Measurements from ENCODE around the gene CDCA8. TPM values are rescaled to one million over a fixed set of nuclear protein-coding genes. Genes with fewer than 3 reads are reported as not detected.

CDCA8 gene
- total RNA-seq, 1 donor from 2014 or later, result 3.1 TPM

- Histone ChIP-seq H3K36me3 (ENCODE audit: control insufficient read depth, insufficient read depth, low read length) (peaks cover 2% of the 10 kb centered on the region), H3K4me3 (ENCODE audit: low read depth, low read length) (no peak overlapping the region), H3K27me3 (ENCODE audit: control insufficient read depth, insufficient read depth, low read length) (no peaks in the 10 kb centered on the region)
- TF ChIP-seq CTCF (IDR thresholded peaks at IDR 0.05; ENCODE audit: insufficient read depth, low read length, poor library complexity, severe bottlenecking), result no peak
- no peak for DNase-seq (ENCODE audit: low read depth)
Observed at GRCh38 chr1:37697737-37698136, 5.4 kb downstream of the CDCA8 start.

- H3K36me3 ChIP-seq (ENCODE audit: control insufficient read depth, insufficient read depth, low read length), result peaks cover 2% of the 10 kb centered on the region
- no peaks in the 10 kb centered on the region for H3K27me3 ChIP-seq (ENCODE audit: control insufficient read depth, insufficient read depth, low read length)
- no peak overlapping the region for H3K4me3 ChIP-seq (ENCODE audit: low read depth, low read length)
- DNase-seq (ENCODE audit: low read depth), result no peak
- TF ChIP-seq CTCF (IDR thresholded peaks at IDR 0.05; ENCODE audit: insufficient read depth, low read length, poor library complexity, severe bottlenecking), result no peak
Observed at GRCh38 chr1:37699147-37699546, 6.8 kb downstream of the CDCA8 start.

- Histone ChIP-seq H3K4me3 (ENCODE audit: low read depth, low read length) (no peak overlapping the region), H3K27me3 (ENCODE audit: control insufficient read depth, insufficient read depth, low read length) (no peaks in the 10 kb centered on the region), H3K36me3 (ENCODE audit: control insufficient read depth, insufficient read depth, low read length) (peaks cover 1% of the 10 kb centered on the region)
- no peak for TF ChIP-seq CTCF (IDR thresholded peaks at IDR 0.05; ENCODE audit: insufficient read depth, low read length, poor library complexity, severe bottlenecking)
- DNase-seq (ENCODE audit: low read depth), result no peak
Observed at GRCh38 chr1:37701051-37701450, 8.7 kb downstream of the CDCA8 start.

- Histone ChIP-seq H3K36me3 (ENCODE audit: control insufficient read depth, insufficient read depth, low read length) (peaks cover 2% of the 10 kb centered on the region), H3K4me3 (ENCODE audit: low read depth, low read length) (no peak overlapping the region), H3K27me3 (ENCODE audit: control insufficient read depth, insufficient read depth, low read length) (no peaks in the 10 kb centered on the region)
- no peak for TF ChIP-seq CTCF (IDR thresholded peaks at IDR 0.05; ENCODE audit: insufficient read depth, low read length, poor library complexity, severe bottlenecking)
- DNase-seq (ENCODE audit: low read depth), result no peak
Observed at GRCh38 chr1:37703061-37703460, 10.7 kb downstream of the CDCA8 start.

- H3K36me3 ChIP-seq (ENCODE audit: control insufficient read depth, insufficient read depth, low read length), result peaks cover 3% of the 10 kb centered on the region
- no peak for DNase-seq (ENCODE audit: low read depth)
- H3K27me3 ChIP-seq (ENCODE audit: control insufficient read depth, insufficient read depth, low read length), result no peaks in the 10 kb centered on the region
- no peak for TF ChIP-seq CTCF (IDR thresholded peaks at IDR 0.05; ENCODE audit: insufficient read depth, low read length, poor library complexity, severe bottlenecking)
- no peak overlapping the region for H3K4me3 ChIP-seq (ENCODE audit: low read depth, low read length)
Observed at GRCh38 chr1:37704966-37705365, 12.7 kb downstream of the CDCA8 start.

GRCh38 chr1:37705399-37705798, 13.1 kb downstream of the CDCA8 start:
- no peak overlapping the region for H3K4me3 ChIP-seq (ENCODE audit: low read depth, low read length)
- DNase-seq (ENCODE audit: low read depth), result no peak
- TF ChIP-seq CTCF (IDR thresholded peaks at IDR 0.05; ENCODE audit: insufficient read depth, low read length, poor library complexity, severe bottlenecking), result no peak
- no peaks in the 10 kb centered on the region for H3K27me3 ChIP-seq (ENCODE audit: control insufficient read depth, insufficient read depth, low read length)
- peaks cover 3% of the 10 kb centered on the region for H3K36me3 ChIP-seq (ENCODE audit: control insufficient read depth, insufficient read depth, low read length)

All from kidney epithelial cell (primary cell).